Fibroblast of skin of scalp (primary cell): ENCODE data around the gene RAB5A.
"Not testable (repeated sequence)": the region's sequence is repeated elsewhere in the genome, so short reads cannot be mapped to it uniquely, and the experiment has no call there.

ENCODE experiments used
- DNase-seq: peaks from one replicate; pipeline ENCODE4 v3.0.0-alpha.2; 2013

Gene RAB5A

GRCh38 chr3:19948226-19948591, 1.3 kb downstream of the RAB5A start:
- DNase-seq: no peak

GRCh38 chr3:19950316-19950715, 3.4 kb downstream of the RAB5A start:
- DNase-seq: no peak

- DNase-seq: no peak
Observed at GRCh38 chr3:19954676-19955075, 7.8 kb downstream of the RAB5A start.

- peak; percentile 8 for DNase-seq
Observed at GRCh38 chr3:19957354-19957753, 10.5 kb downstream of the RAB5A start.

- no peak for DNase-seq
Observed at GRCh38 chr3:19959505-19959904, 12.6 kb downstream of the RAB5A start.

GRCh38 chr3:19960696-19961095, 13.8 kb downstream of the RAB5A start:
- no peak for DNase-seq

GRCh38 chr3:19961960-19962359, 15.1 kb downstream of the RAB5A start:
- DNase-seq: no peak

- DNase-seq: no peak
Observed at GRCh38 chr3:19967208-19967607, 20.3 kb downstream of the RAB5A start.

GRCh38 chr3:19967812-19968211, 20.9 kb downstream of the RAB5A start:
- DNase-seq: no peak

GRCh38 chr3:19970327-19970726, 23.4 kb downstream of the RAB5A start:
- no peak for DNase-seq

GRCh38 chr3:19972054-19972453, 25.2 kb downstream of the RAB5A start:
- peak; percentile 38 for DNase-seq

- not testable (repeated sequence) for DNase-seq
Observed at GRCh38 chr3:19988904-19989303, 42.0 kb downstream of the RAB5A start.

GRCh38 chr3:19994796-19995195, 47.9 kb downstream of the RAB5A start:
- no peak for DNase-seq

- no peak for DNase-seq
Observed at GRCh38 chr3:19997502-19997901, 50.6 kb downstream of the RAB5A start.

- DNase-seq: no peak
Observed at GRCh38 chr3:20001932-20002331, 55.0 kb downstream of the RAB5A start.

- no peak for DNase-seq
Observed at GRCh38 chr3:20007960-20008359, 61.1 kb downstream of the RAB5A start.

- DNase-seq: no peak
Observed at GRCh38 chr3:20008646-20009045, 61.7 kb downstream of the RAB5A start.

GRCh38 chr3:20012164-20012563, 65.3 kb downstream of the RAB5A start, which contains the start of gene PP2D1:
Gene PP2D1, minus strand, starts transcription at chr3:20012264. Its CDS starts 192 bp downstream, at chr3:20012072.
- DNase-seq: no peak

GRCh38 chr3:20013396-20013795, 66.5 kb downstream of the RAB5A start:
- DNase-seq: no peak

- DNase-seq: no peak
Observed at GRCh38 chr3:20015525-20015924, 68.6 kb downstream of the RAB5A start.

- DNase-seq: not testable (repeated sequence)
Observed at GRCh38 chr3:20016076-20016475, 69.2 kb downstream of the RAB5A start.

GRCh38 chr3:20022954-20023622, 76.2 kb downstream of the RAB5A start:
- no peak for DNase-seq

- DNase-seq: no peak
Observed at GRCh38 chr3:20023623-20024405, 76.9 kb downstream of the RAB5A start.

GRCh38 chr3:20027136-20027535, 80.2 kb downstream of the RAB5A start:
- no peak for DNase-seq
